ENCODE measurements around the gene TRIM33. TPM values are rescaled to one million over a fixed set of nuclear protein-coding genes. Genes with fewer than 3 reads are reported as not detected.

The TRIM33 gene
- total and polyA plus RNA-seq, 2 of the 8 experiments (the other 6 are each of a cell fraction or from before 2014, with no cell fraction given) = 17.1 to 52.3 TPM

- Histone ChIP-seq H2BK120ac (replicated peaks; ENCODE audit: low read depth, low read length) (no peak overlapping the region), H2AFZ (ENCODE audit: low read length) (no peak overlapping the region), H3K4ac (replicated peaks; ENCODE audit: insufficient read length, low read depth, low read length) (no peak overlapping the region), H2BK15ac (ENCODE audit: low read length) (no peak overlapping the region), H3K9ac (replicated peaks in 1 of 4; ENCODE audit: extremely low read depth in 1 of 4, low read depth in 3 of 4, low read length in 3 of 4) (no peak overlapping the region), H3K56ac (replicated peaks; ENCODE audit: insufficient read length, low read depth, low read length) (no peak overlapping the region), H4K91ac (replicated peaks; ENCODE audit: insufficient read length, low read length) (no peak overlapping the region), H3K9me3 (ENCODE audit: insufficient read depth in 2 of 2, low read depth in 1 of 2, low read length in 1 of 2) (no peaks in the 10 kb centered on the region), H2BK5ac (ENCODE audit: low read depth, low read length) (no peak overlapping the region), H2BK20ac (ENCODE audit: low read length) (no peak overlapping the region), H2BK12ac (ENCODE audit: low read depth, low read length) (no peak overlapping the region), H3K4me3 (ENCODE audit: extremely low read depth in 1 of 4, insufficient read depth in 2 of 4, low read depth in 3 of 4, low read length in 4 of 4) (no peak overlapping the region), H3K27me3 (replicated peaks in 1 of 4; ENCODE audit: control insufficient read depth in 3 of 4, extremely low read depth in 1 of 4, insufficient read depth in 3 of 4, low read length in 3 of 4) (no peaks in the 10 kb centered on the region), H4K5ac (ENCODE audit: insufficient read length, low read depth, low read length) (no peak overlapping the region), H3K18ac (ENCODE audit: extremely low read depth, low read length) (no peak overlapping the region), H3K36me3 (ENCODE audit: control insufficient read depth in 2 of 4, insufficient read depth in 4 of 4, low read length in 3 of 4) (no peaks in the 10 kb centered on the region), H2AK5ac (ENCODE audit: low read depth, low read length) (no peak overlapping the region), H3K79me2 (ENCODE audit: control insufficient read depth in 1 of 2, insufficient read depth in 2 of 2, low read length in 2 of 2) (no peaks in the 10 kb centered on the region), H3K27ac (ENCODE audit: low read depth, low read length) (no peak overlapping the region), H3K23ac (ENCODE audit: insufficient read length) (no peak overlapping the region), H4K20me1 (replicated peaks in 1 of 2; ENCODE audit: control insufficient read depth in 1 of 2, insufficient read depth in 2 of 2, low read length in 2 of 2) (no peaks in the 10 kb centered on the region), H3K79me1 (ENCODE audit: low read depth, low read length) (no peaks in the 10 kb centered on the region), H4K8ac (ENCODE audit: extremely low read depth, insufficient read depth, low read length) (no peak overlapping the region), H3K23me2 (ENCODE audit: low read depth, low read length) (no peaks in the 10 kb centered on the region), H3K4me2 (ENCODE audit: insufficient read depth in 1 of 2, low read depth in 2 of 2, low read length in 2 of 2) (no peak overlapping the region), H3K14ac (ENCODE audit: insufficient read length) (no peak overlapping the region), H3K4me1 (replicated peaks in 1 of 4; ENCODE audit: control insufficient read depth in 3 of 4, insufficient read depth in 4 of 4, low read length in 3 of 4) (no peaks in the 10 kb centered on the region)
- FAIRE-seq (no peak), DNase-seq (ENCODE audit: low read depth in 1 of 2, low spot score in 2 of 2) (no peak)
- 48% methylated on average over 1 of the region's 1 CpG; no CpG with 5 or more reads in 1 of the 2 experiments for WGBS, 2 experiments (ENCODE audit: extremely low coverage in 1 of 2, insufficient coverage in 1 of 2, insufficient read length in 1 of 2, insufficient replicate concordance in 2 of 2, low coverage in 1 of 2, low lambda C conversion rate in 2 of 2, missing lambda C conversion rate in 1 of 2)
- CTCF ChIA-PET (ENCODE audit: partially characterized antibody) = interaction anchor here (0.7 to 2.1 kb wide), 14 partner anchors 9 to 576 kb away, joined by 3 to 9 read pairs (median 3); no protein-coding TSS in a partner anchor
- TF ChIP-seq CTCF (IDR thresholded peaks at IDR 0.05; ENCODE audit: control extremely low read depth in 1 of 3, insufficient read depth in 1 of 3, low read depth in 1 of 3, low read length in 3 of 3) (peak in 2 of 3 experiments; percentile 15 to 18; a peak in 2 of 4 replicates), RNF2 (IDR thresholded peaks at IDR 0.05; ENCODE audit: borderline replicate concordance, low read depth, low read length, missing control alignments, poor library complexity, severe bottlenecking) (no peak), ATF2 (IDR thresholded peaks at IDR 0.05; ENCODE audit: low read length) (no peak), TBP (IDR thresholded peaks at IDR 0.05; ENCODE audit: low read depth, low read length) (no peak), SRF (IDR thresholded peaks at IDR 0.05; ENCODE audit: low read depth, low read length) (no peak), POLR2A (IDR thresholded peaks at IDR 0.05; ENCODE audit: control extremely low read depth in 1 of 2, low read depth in 2 of 2, low read length in 2 of 2) (no peak), RAD21 (IDR thresholded peaks at IDR 0.05 in 1 of 2, conservative IDR thresholded peaks at IDR 0.05 in 1 of 2; ENCODE audit: low read depth in 2 of 2, low read length in 2 of 2) (peak; percentile 57 to 61)
- POLR2A ChIA-PET (ENCODE audit: partially characterized antibody) = no interaction called here
Measured at GRCh38 chr1:114558544-114558943, 47.5 kb upstream of the TRIM33 start.
